ENCODE data around the gene KIAA1217. TPM values are rescaled to one million over a fixed set of nuclear protein-coding genes. Genes with fewer than 3 reads are reported as not detected.
A peak's percentile ranks its signal among the peaks of the same experiment; 100 is the strongest.

Gene KIAA1217
- total and polyA plus RNA-seq, 2 donors from 2014 or later = 10.4 to 63.8 TPM

GRCh38 chr10:24214762-24215161 lies 5.8 kb downstream of the KIAA1217 start:
- Histone ChIP-seq H3K4me1 (ENCODE audit: control insufficient read depth in 2 of 3, insufficient read depth in 2 of 3, low read depth in 1 of 3, low read length in 3 of 3) (peaks cover 2 to 17% (median 16%) of the 10 kb centered on the region in 3 donors), H3K27me3 (ENCODE audit: control insufficient read depth, insufficient read depth, low read length) (no peaks in the 10 kb centered on the region), H3K36me3 (ENCODE audit: control insufficient read depth in 2 of 3, insufficient read depth in 3 of 3, low read length in 3 of 3) (peaks cover 2 to 3% (median 2%) of the 10 kb centered on the region in 3 donors), H3K9me3 (ENCODE audit: control insufficient read depth in 2 of 3, insufficient read depth in 1 of 3, low read length in 3 of 3) (no peaks in the 10 kb centered on the region), H3K27ac (ENCODE audit: low read depth in 2 of 2, low read length in 2 of 2) (peak overlapping the region; percentile 0 to 66), H3K4me3 (ENCODE audit: low read length in 3 of 3) (no peak overlapping the region), H3K9ac (ENCODE audit: low read length in 3 of 3) (no peak overlapping the region)
- peak in 1 of 5 donors; percentile 59 for DNase-seq
- no peak for FAIRE-seq
- no peak for TF ChIP-seq CTCF (IDR thresholded peaks at IDR 0.05; ENCODE audit: borderline replicate concordance, extremely low read depth, insufficient read depth)
- intact Hi-C loops (cut with DNase I) = loop anchor here (10.0 kb wide), 1 partner anchor 150 kb away; no protein-coding TSS in a partner anchor

- H3K9me3 ChIP-seq (ENCODE audit: control insufficient read depth in 2 of 3, insufficient read depth in 1 of 3, low read length in 3 of 3) = no peaks in the 10 kb centered on the region
- no peak for TF ChIP-seq CTCF (IDR thresholded peaks at IDR 0.05; ENCODE audit: borderline replicate concordance, extremely low read depth, insufficient read depth)
- DNase-seq (peak in 1 of 5 donors; percentile 34), FAIRE-seq (no peak)
- intact Hi-C loops (cut with DNase I) = loop anchor here (10.0 kb wide), 1 partner anchor 150 kb away; no protein-coding TSS in a partner anchor
- no peaks in the 10 kb centered on the region for H3K27me3 ChIP-seq (ENCODE audit: control insufficient read depth, insufficient read depth, low read length)
- H3K27ac ChIP-seq (ENCODE audit: low read depth in 2 of 2, low read length in 2 of 2) = peak overlapping the region; percentile 12 to 70
- H3K4me1 ChIP-seq (ENCODE audit: control insufficient read depth in 2 of 3, insufficient read depth in 2 of 3, low read depth in 1 of 3, low read length in 3 of 3) = peaks cover 2 to 17% (median 16%) of the 10 kb centered on the region in 3 donors
- peaks cover 5 to 8% (median 6%) of the 10 kb centered on the region in 3 donors for H3K36me3 ChIP-seq (ENCODE audit: control insufficient read depth in 2 of 3, insufficient read depth in 3 of 3, low read length in 3 of 3)
- H3K9ac ChIP-seq (ENCODE audit: low read length in 3 of 3) = no peak overlapping the region
- no peak overlapping the region for H3K4me3 ChIP-seq (ENCODE audit: low read length in 3 of 3)
These were observed 6.3 kb downstream of the KIAA1217 start for GRCh38 chr10:24215196-24215595.

GRCh38 chr10:24215603-24216002 lies 6.7 kb downstream of the KIAA1217 start:
- intact Hi-C loops (cut with DNase I) = loop anchor here (10.0 kb wide), 1 partner anchor 149 kb away; no protein-coding TSS in a partner anchor
- no peaks in the 10 kb centered on the region for H3K27me3 ChIP-seq (ENCODE audit: control insufficient read depth, insufficient read depth, low read length)
- H3K9me3 ChIP-seq (ENCODE audit: control insufficient read depth in 2 of 3, insufficient read depth in 1 of 3, low read length in 3 of 3) = no peaks in the 10 kb centered on the region
- TF ChIP-seq CTCF (IDR thresholded peaks at IDR 0.05; ENCODE audit: borderline replicate concordance, extremely low read depth, insufficient read depth) = no peak
- peak overlapping the region; percentile 12 to 70 for H3K27ac ChIP-seq (ENCODE audit: low read depth in 2 of 2, low read length in 2 of 2)
- H3K4me1 ChIP-seq (ENCODE audit: control insufficient read depth in 2 of 3, insufficient read depth in 2 of 3, low read depth in 1 of 3, low read length in 3 of 3) = peaks cover 0 to 16% (median 15%) of the 10 kb centered on the region in 3 donors
- DNase-seq (no peak), FAIRE-seq (no peak)
- no peak overlapping the region for H3K9ac ChIP-seq (ENCODE audit: low read length in 3 of 3)
- no peak overlapping the region for H3K4me3 ChIP-seq (ENCODE audit: low read length in 3 of 3)
- peaks cover 5 to 8% (median 6%) of the 10 kb centered on the region in 3 donors for H3K36me3 ChIP-seq (ENCODE audit: control insufficient read depth in 2 of 3, insufficient read depth in 3 of 3, low read length in 3 of 3)

All from kidney (tissue), 14 donors.